Thymus (tissue), 11 donors: ENCODE results near the gene GNPNAT1. TPM values are rescaled to one million over a fixed set of nuclear protein-coding genes. Genes with fewer than 3 reads are reported as not detected.

Experiments
- DNase-seq, 9 donors: peaks; one replicate each; pipeline ENCODE4 v3.0.0-alpha.2; 2013; ENCODE audit warnings: low spot score in 9 of 9, low read depth in 6 of 9, missing footprints in 1 of 9
- H3K27ac ChIP-seq, 2 donors: one replicate each; pipeline ENCODE4 v1.5.1; 2013; ENCODE audit warnings: control low read depth in 1 of 2, low read depth in 1 of 2, low read length in 1 of 2, mild to moderate bottlenecking in 1 of 2, moderate library complexity in 1 of 2
- H3K27me3 ChIP-seq, 2 donors: one replicate each; pipeline ENCODE4 v1.5.1; 2013; ENCODE audit warnings: low read length in 1 of 2; ENCODE audit not compliant: control insufficient read depth in 2 of 2, insufficient read depth in 1 of 2
- H3K36me3 ChIP-seq, 2 donors: one replicate each; pipeline ENCODE4 v1.5.1; 2013; ENCODE audit warnings: low read length in 1 of 2, mild to moderate bottlenecking in 1 of 2, moderate library complexity in 1 of 2; ENCODE audit not compliant: control insufficient read depth in 2 of 2, insufficient read depth in 2 of 2
- H3K4me1 ChIP-seq, 2 donors: one replicate each; pipeline ENCODE4 v1.5.1; 2013; ENCODE audit warnings: low read length in 2 of 2; ENCODE audit not compliant: control insufficient read depth in 2 of 2, insufficient read depth in 2 of 2
- H3K4me3 ChIP-seq, 2 donors: one replicate each; pipeline ENCODE4 v1.5.1; 2013; ENCODE audit warnings: low read length in 2 of 2, control low read depth in 1 of 2, mild to moderate bottlenecking in 1 of 2
- H3K9me3 ChIP-seq, 2 donors: one replicate each; pipeline ENCODE4 v1.5.1; 2013; ENCODE audit warnings: low read length in 1 of 2, mild to moderate bottlenecking in 1 of 2; ENCODE audit not compliant: control insufficient read depth in 2 of 2, insufficient read depth in 1 of 2
- WGBS: extraction: QIAGEN DNeasy Blood & Tissue Kit; methylation state at CpG from one replicate; pipeline ENCODE4 v1.1.7; 2013; 5-methylcytosine and 5-hydroxymethylcytosine counted together
- polyA plus RNA-seq: library from polyadenylated mRNA; stranded (reverse); fragments of 200-250 nt; gene quantifications from one replicate; pipeline ENCODE4 v1.2.3, GENCODE V29; 2013
- total RNA-seq: library from RNA; stranded (reverse); fragments of 120-200 nt; gene quantifications from one replicate; pipeline ENCODE4 v1.2.4, GENCODE V29; 2013
- donor health status: healthy.

GNPNAT1 gene
- total and polyA plus RNA-seq, 2 donors, result 7.6 to 8.2 TPM

- 73% methylated on average over 3 of the region's 3 CpGs for WGBS
- H3K27ac ChIP-seq, result no peak overlapping the region
- H3K9me3 ChIP-seq, result no peaks in the 10 kb centered on the region
- no peaks in the 10 kb centered on the region for H3K4me1 ChIP-seq
- no peak for DNase-seq
- no peak overlapping the region for H3K4me3 ChIP-seq
- no peaks in the 10 kb centered on the region for H3K36me3 ChIP-seq
- no peaks in the 10 kb centered on the region for H3K27me3 ChIP-seq
Observed at GRCh38 chr14:52797653-52798052, 6.2 kb upstream of the GNPNAT1 start.

GRCh38 chr14:52793061-52793460 is 1.7 kb upstream of the GNPNAT1 start:
- Histone ChIP-seq H3K27ac (no peak overlapping the region), H3K27me3 (no peaks in the 10 kb centered on the region), H3K4me3 (no peak overlapping the region), H3K4me1 (peaks cover 3 to 13% of the 10 kb centered on the region in 2 donors), H3K9me3 (no peaks in the 10 kb centered on the region), H3K36me3 (no peaks in the 10 kb centered on the region)
- 97% methylated on average over 2 of the region's 2 CpGs for WGBS
- DNase-seq, result no peak

- Histone ChIP-seq H3K36me3 (no peaks in the 10 kb centered on the region), H3K4me1 (peaks cover 3 to 13% of the 10 kb centered on the region in 2 donors), H3K9me3 (no peaks in the 10 kb centered on the region), H3K27ac (peak overlapping the region in 1 of 2 donors; percentile 51), H3K27me3 (no peaks in the 10 kb centered on the region), H3K4me3 (peak overlapping the region in 1 of 2 donors; percentile 40)
- DNase-seq, result peak in 1 of 9 donors; percentile 10
- 94% methylated on average over 7 of the region's 7 CpGs for WGBS
Observed at GRCh38 chr14:52792097-52792415, 649 bp upstream of the GNPNAT1 start.

- H3K27ac ChIP-seq, result no peak overlapping the region
- DNase-seq, result peak in 1 of 9 donors; percentile 18
- H3K4me1 ChIP-seq, result peaks cover 3 to 13% of the 10 kb centered on the region in 2 donors
- H3K4me3 ChIP-seq, result peak overlapping the region; percentile 70 to 80
- H3K27me3 ChIP-seq, result no peaks in the 10 kb centered on the region
- no peaks in the 10 kb centered on the region for H3K36me3 ChIP-seq
- WGBS, result 1% methylated on average over 26 of the region's 26 CpGs
- no peaks in the 10 kb centered on the region for H3K9me3 ChIP-seq
Observed at GRCh38 chr14:52790756-52791222, 618 bp downstream of the GNPNAT1 start.

- Histone ChIP-seq H3K27ac (no peak overlapping the region), H3K36me3 (no peaks in the 10 kb centered on the region), H3K4me1 (peaks cover 3 to 13% of the 10 kb centered on the region in 2 donors), H3K4me3 (peak overlapping the region; percentile 70 to 80), H3K27me3 (no peaks in the 10 kb centered on the region), H3K9me3 (no peaks in the 10 kb centered on the region)
- WGBS, result 60% methylated on average over 18 of the region's 18 CpGs
- peak in 1 of 9 donors; percentile 9 for DNase-seq
Observed at GRCh38 chr14:52790011-52790755, 1.2 kb downstream of the GNPNAT1 start.

GRCh38 chr14:52789118-52789517 is 2.3 kb downstream of the GNPNAT1 start:
- no peak for DNase-seq
- no peaks in the 10 kb centered on the region for H3K9me3 ChIP-seq
- no peaks in the 10 kb centered on the region for H3K27me3 ChIP-seq
- H3K27ac ChIP-seq, result no peak overlapping the region
- WGBS, result 96% methylated on average over 2 of the region's 2 CpGs
- no peak overlapping the region for H3K4me3 ChIP-seq
- H3K36me3 ChIP-seq, result no peaks in the 10 kb centered on the region
- H3K4me1 ChIP-seq, result peaks cover 3 to 13% of the 10 kb centered on the region in 2 donors

- no peak for DNase-seq
- Histone ChIP-seq H3K36me3 (no peaks in the 10 kb centered on the region), H3K4me3 (no peak overlapping the region), H3K4me1 (peaks cover 3 to 11% of the 10 kb centered on the region in 2 donors), H3K9me3 (no peaks in the 10 kb centered on the region), H3K27me3 (no peaks in the 10 kb centered on the region), H3K27ac (no peak overlapping the region)
Observed at GRCh38 chr14:52786887-52787286, 4.5 kb downstream of the GNPNAT1 start.

GRCh38 chr14:52783206-52783605 is 8.2 kb downstream of the GNPNAT1 start:
- no peak overlapping the region for H3K27ac ChIP-seq
- H3K4me3 ChIP-seq, result no peak overlapping the region
- H3K9me3 ChIP-seq, result no peaks in the 10 kb centered on the region
- H3K36me3 ChIP-seq, result peaks cover 0 to 3% of the 10 kb centered on the region in 2 donors
- 100% methylated on average over 1 of the region's 1 CpG for WGBS
- H3K27me3 ChIP-seq, result no peaks in the 10 kb centered on the region
- no peak for DNase-seq
- H3K4me1 ChIP-seq, result no peaks in the 10 kb centered on the region

- Histone ChIP-seq H3K4me1 (no peaks in the 10 kb centered on the region), H3K27me3 (no peaks in the 10 kb centered on the region), H3K36me3 (peaks cover 0 to 3% of the 10 kb centered on the region in 2 donors), H3K9me3 (no peaks in the 10 kb centered on the region), H3K4me3 (no peak overlapping the region), H3K27ac (no peak overlapping the region)
- no peak for DNase-seq
- 99% methylated on average over 1 of the region's 1 CpG for WGBS
Observed at GRCh38 chr14:52781629-52782028, 9.8 kb downstream of the GNPNAT1 start.
